Osteoblast (primary cell): ENCODE results near the gene KIF2A. TPM values are rescaled to one million over a fixed set of nuclear protein-coding genes. Genes with fewer than 3 reads are reported as not detected.

Source experiments
- DNase-seq: peaks from one replicate; pipeline ENCODE4 v3.0.0; 2011; ENCODE audit warnings: low spot score, mixed read lengths; ENCODE audit not compliant: insufficient read length; ENCODE audit errors: missing footprints
- H2AFZ ChIP-seq: 2 replicates; pipeline ENCODE4 v1.6.0; 2011; ENCODE audit warnings: mild to moderate bottlenecking, low read length
- H3K27ac ChIP-seq: 2 replicates; pipeline ENCODE4 v1.5.1; 2011; ENCODE audit warnings: mild to moderate bottlenecking, low read depth, low read length, moderate library complexity
- H3K27me3 ChIP-seq: 2 replicates; pipeline ENCODE4 v1.6.0; 2012; ENCODE audit warnings: mild to moderate bottlenecking, control low read depth, inconsistent platforms, low read length, moderate library complexity; ENCODE audit not compliant: insufficient read depth
- H3K36me3 ChIP-seq: 2 replicates; pipeline ENCODE4 v1.5.1; 2011; ENCODE audit warnings: mild to moderate bottlenecking, low read length, control low read depth, moderate library complexity; ENCODE audit not compliant: insufficient read depth
- H3K4me1 ChIP-seq: 2 replicates; pipeline ENCODE4 v1.5.1; 2011; ENCODE audit warnings: mild to moderate bottlenecking, low read length, control low read depth, moderate library complexity; ENCODE audit not compliant: insufficient read depth
- H3K4me2 ChIP-seq: 2 replicates; pipeline ENCODE4 v1.6.0; 2011; ENCODE audit warnings: mild to moderate bottlenecking, low read length; ENCODE audit not compliant: insufficient read depth
- H3K4me3 ChIP-seq: fragments of 200-600 bp; sonication (generic); 3 replicates; pipeline ENCODE4 v1.5.1; 2012; ENCODE audit warnings: mild to moderate bottlenecking, low read length, inconsistent platforms; ENCODE audit not compliant: insufficient read depth
- H3K79me2 ChIP-seq: 2 replicates; pipeline ENCODE4 v1.6.0; 2012; ENCODE audit warnings: mild to moderate bottlenecking, low read length, control low read depth, inconsistent platforms; ENCODE audit not compliant: insufficient read depth
- H3K9me3 ChIP-seq: 2 replicates; pipeline ENCODE4 v1.5.1; 2011; ENCODE audit warnings: low read depth, low read length, control low read depth
- H4K20me1 ChIP-seq: 2 replicates; pipeline ENCODE4 v1.6.0; 2012; ENCODE audit warnings: mild to moderate bottlenecking, low read length, control low read depth; ENCODE audit not compliant: insufficient read depth
- total RNA-seq: library from RNA; depleted of rRNA; stranded (reverse); fragments of >200 nt; gene quantifications from 2 replicates; pipeline ENCODE4 v1.2.3, GENCODE V29; 2012
- TF ChIP-seq, protein P1 (sequence below): IDR thresholded peaks from 2 replicates; pipeline ENCODE4 v1.5.1; 2011; ENCODE audit warnings: mild to moderate bottlenecking, low read depth, low read length, moderate library complexity; ENCODE audit errors: extremely low read depth

Gene KIF2A
- total RNA-seq, 1 donor = 52.8 TPM

DNA sequence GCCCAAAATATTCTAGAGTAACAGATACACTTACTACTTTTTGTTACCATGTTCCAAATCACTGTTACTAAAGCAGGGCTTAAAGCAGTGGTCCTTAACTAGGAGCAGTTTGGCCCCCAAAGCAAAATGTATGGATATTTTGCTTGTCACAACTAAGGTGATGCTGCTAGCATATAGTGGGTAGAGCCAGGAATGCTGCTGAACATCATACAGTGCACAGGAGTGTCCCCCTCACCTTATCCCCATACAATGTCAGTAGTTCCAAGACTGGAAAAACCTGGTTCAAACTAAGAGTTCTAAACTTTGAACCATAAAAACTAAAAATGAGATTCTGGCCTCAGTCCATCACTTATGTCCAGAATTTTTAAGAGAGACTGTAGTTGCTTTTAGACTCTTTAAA, 69.6 kb downstream of the KIF2A start:
- no peaks in the 10 kb centered on the region for H3K27me3 ChIP-seq
- H3K4me1 ChIP-seq = no peaks in the 10 kb centered on the region
- H3K27ac ChIP-seq = no peak overlapping the region
- H3K4me3 ChIP-seq = no peak overlapping the region
- peaks cover 48% of the 10 kb centered on the region for H3K36me3 ChIP-seq
- H4K20me1 ChIP-seq = no peaks in the 10 kb centered on the region
- DNase-seq = no peak
- TF ChIP-seq, protein P1, sequence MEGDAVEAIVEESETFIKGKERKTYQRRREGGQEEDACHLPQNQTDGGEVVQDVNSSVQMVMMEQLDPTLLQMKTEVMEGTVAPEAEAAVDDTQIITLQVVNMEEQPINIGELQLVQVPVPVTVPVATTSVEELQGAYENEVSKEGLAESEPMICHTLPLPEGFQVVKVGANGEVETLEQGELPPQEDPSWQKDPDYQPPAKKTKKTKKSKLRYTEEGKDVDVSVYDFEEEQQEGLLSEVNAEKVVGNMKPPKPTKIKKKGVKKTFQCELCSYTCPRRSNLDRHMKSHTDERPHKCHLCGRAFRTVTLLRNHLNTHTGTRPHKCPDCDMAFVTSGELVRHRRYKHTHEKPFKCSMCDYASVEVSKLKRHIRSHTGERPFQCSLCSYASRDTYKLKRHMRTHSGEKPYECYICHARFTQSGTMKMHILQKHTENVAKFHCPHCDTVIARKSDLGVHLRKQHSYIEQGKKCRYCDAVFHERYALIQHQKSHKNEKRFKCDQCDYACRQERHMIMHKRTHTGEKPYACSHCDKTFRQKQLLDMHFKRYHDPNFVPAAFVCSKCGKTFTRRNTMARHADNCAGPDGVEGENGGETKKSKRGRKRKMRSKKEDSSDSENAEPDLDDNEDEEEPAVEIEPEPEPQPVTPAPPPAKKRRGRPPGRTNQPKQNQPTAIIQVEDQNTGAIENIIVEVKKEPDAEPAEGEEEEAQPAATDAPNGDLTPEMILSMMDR = no peak
- H3K4me2 ChIP-seq = no peak overlapping the region
- no peak overlapping the region for H2AFZ ChIP-seq
- H3K9me3 ChIP-seq = no peaks in the 10 kb centered on the region
- no peaks in the 10 kb centered on the region for H3K79me2 ChIP-seq

DNA sequence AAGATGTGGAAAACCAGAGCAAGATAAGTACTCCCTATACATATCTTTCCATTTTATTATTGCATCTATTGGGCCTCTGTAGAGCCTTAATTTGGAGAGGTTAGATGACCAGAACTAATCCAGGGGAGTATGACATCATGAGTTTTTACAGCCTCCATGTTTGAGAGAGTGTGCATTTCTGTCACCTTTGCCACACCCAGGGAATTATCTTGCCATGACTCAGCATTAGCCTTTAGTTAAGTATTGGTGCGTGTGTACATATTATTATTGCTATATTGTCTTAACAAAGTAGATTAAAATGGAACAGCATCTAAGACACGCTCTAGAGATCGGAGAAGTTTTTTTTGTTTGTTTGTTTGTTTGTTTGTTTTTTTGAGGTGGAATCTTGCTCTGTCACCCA, 70.1 kb downstream of the KIF2A start:
- no peak for DNase-seq
- Histone ChIP-seq H4K20me1 (no peaks in the 10 kb centered on the region), H3K4me2 (no peak overlapping the region), H3K36me3 (peaks cover 48% of the 10 kb centered on the region), H3K4me3 (no peak overlapping the region), H3K27ac (no peak overlapping the region), H2AFZ (no peak overlapping the region), H3K4me1 (no peaks in the 10 kb centered on the region), H3K27me3 (no peaks in the 10 kb centered on the region), H3K79me2 (no peaks in the 10 kb centered on the region), H3K9me3 (no peaks in the 10 kb centered on the region)
- TF ChIP-seq, protein P1 = no peak

DNA sequence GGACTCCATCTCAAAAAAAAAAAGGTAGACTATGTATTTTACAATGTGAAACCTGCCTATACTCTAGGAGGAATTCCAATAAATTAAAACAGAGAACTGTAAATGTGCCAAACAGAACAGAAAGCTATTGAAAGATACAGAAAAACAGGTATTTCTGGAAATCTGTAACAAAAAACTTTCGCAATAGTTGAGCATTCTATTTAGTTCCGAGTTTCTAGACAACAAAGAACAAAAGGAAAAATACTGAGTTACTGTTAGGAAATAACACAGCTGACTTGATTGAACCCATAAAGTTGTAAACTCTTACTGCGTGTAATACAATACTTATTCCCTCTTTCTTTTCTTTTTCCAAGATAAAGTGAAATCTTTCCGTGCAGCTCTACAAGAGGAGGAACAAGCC, 79.1 kb downstream of the KIF2A start:
- TF ChIP-seq, protein P1 = no peak
- Histone ChIP-seq H3K27ac (no peak overlapping the region), H3K79me2 (no peaks in the 10 kb centered on the region), H3K4me1 (no peaks in the 10 kb centered on the region), H3K36me3 (peaks cover 49% of the 10 kb centered on the region), H3K9me3 (no peaks in the 10 kb centered on the region), H3K27me3 (no peaks in the 10 kb centered on the region), H2AFZ (no peak overlapping the region), H3K4me2 (no peak overlapping the region), H3K4me3 (no peak overlapping the region), H4K20me1 (no peaks in the 10 kb centered on the region)
- no peak for DNase-seq

DNA sequence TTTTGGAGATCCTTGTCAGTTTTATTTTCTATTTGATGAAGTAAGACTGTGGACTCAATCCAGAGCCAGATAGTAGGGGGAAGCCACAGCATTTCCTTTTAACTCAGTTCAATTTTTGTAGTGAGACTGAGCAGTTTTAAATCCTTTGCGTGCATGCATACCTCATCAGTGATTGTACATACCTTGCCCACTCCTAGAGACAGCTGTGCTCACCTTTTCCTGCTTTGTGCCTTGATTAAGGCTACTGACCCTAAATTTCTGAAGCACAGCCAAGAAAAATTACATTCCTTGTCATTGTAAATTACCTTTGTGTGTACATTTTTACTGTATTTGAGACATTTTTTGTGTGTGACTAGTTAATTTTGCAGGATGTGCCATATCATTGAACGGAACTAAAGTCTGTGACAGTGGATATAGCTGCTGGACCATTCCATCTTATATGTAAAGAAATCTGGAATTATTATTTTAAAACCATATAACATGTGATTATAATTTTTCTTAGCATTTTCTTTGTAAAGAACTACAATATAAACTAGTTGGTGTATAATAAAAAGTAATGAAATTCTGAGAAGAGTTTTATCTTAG, 79.9 kb downstream of the KIF2A start:
- no peaks in the 10 kb centered on the region for H3K27me3 ChIP-seq
- no peaks in the 10 kb centered on the region for H3K9me3 ChIP-seq

More for the DNA sequence above, 79.9 kb downstream of the KIF2A start:
- H3K4me3 ChIP-seq = no peak overlapping the region
- peaks cover 53% of the 10 kb centered on the region for H3K36me3 ChIP-seq
- no peaks in the 10 kb centered on the region for H3K4me1 ChIP-seq
- no peak overlapping the region for H3K4me2 ChIP-seq
- H2AFZ ChIP-seq = no peak overlapping the region
- TF ChIP-seq, protein P1 = no peak
- H4K20me1 ChIP-seq = no peaks in the 10 kb centered on the region
- no peak overlapping the region for H3K27ac ChIP-seq
- no peak for DNase-seq
- H3K79me2 ChIP-seq = no peaks in the 10 kb centered on the region
